WTC11 (cell line): ENCODE data around the gene SERP2.

Experiments used
- CREB1 ChIP-seq: sonication (generic); formaldehyde crosslinking; IDR thresholded peaks from 2 replicates; pipeline ENCODE4 v1.8.0; 2023; ENCODE audit warnings: mild to moderate bottlenecking, missing genetic modification reagents
- CREM ChIP-seq: sonication (generic); formaldehyde crosslinking; IDR thresholded peaks from 2 replicates; pipeline ENCODE4 v1.8.1; 2022; ENCODE audit warnings: mild to moderate bottlenecking, missing genetic modification reagents, moderate library complexity
- CTCF ChIP-seq: fragments of 200-600 bp; IDR thresholded peaks from 2 replicates; pipeline ENCODE4 v1.8.0; 2022; ENCODE audit warnings: antibody characterized with exemption
- JAZF1 ChIP-seq: fragments of 250-450 bp; sonication (Bioruptor Pico); IDR thresholded peaks from 2 replicates; pipeline ENCODE4 v1.9.0; 2021; ENCODE audit warnings: moderate library complexity, mild to moderate bottlenecking, inconsistent platforms
- SP1 ChIP-seq: sonication (generic); formaldehyde crosslinking; conservative IDR thresholded peaks from 2 replicates; pipeline ENCODE4 v1.8.1; 2022; ENCODE audit warnings: missing genetic modification reagents
- TCF7 ChIP-seq: sonication (generic); formaldehyde crosslinking; IDR thresholded peaks from 2 replicates; pipeline ENCODE4 v1.8.0; 2022; ENCODE audit warnings: mild to moderate bottlenecking, low read depth, missing genetic modification reagents, moderate library complexity
- TEAD4 ChIP-seq: sonication (generic); formaldehyde crosslinking; IDR thresholded peaks from 2 replicates; pipeline ENCODE4 v1.8.0; 2022; ENCODE audit warnings: mild to moderate bottlenecking, missing genetic modification reagents
- USF2 ChIP-seq: sonication (generic); formaldehyde crosslinking; IDR thresholded peaks from 2 replicates; pipeline ENCODE4 v1.8.1; 2023; ENCODE audit warnings: mild to moderate bottlenecking, missing genetic modification reagents, moderate library complexity
- ZNF416 ChIP-seq: fragments of 250-450 bp; sonication (Bioruptor Pico); IDR thresholded peaks from 2 replicates; pipeline ENCODE4 v1.9.0; 2021; ENCODE audit warnings: mild to moderate bottlenecking, inconsistent platforms
- TF ChIP-seq, protein P1 (sequence below): sonication (generic); formaldehyde crosslinking; IDR thresholded peaks from 2 replicates; pipeline ENCODE4 v1.8.1; 2023; ENCODE audit warnings: mild to moderate bottlenecking, missing genetic modification reagents

- TF ChIP-seq USF2 (CRISPR knock-in tag) (no peak), SP1 (CRISPR knock-in tag) (no peak), CTCF (no peak), TEAD4 (no peak), ZNF416 (no peak), TCF7 (CRISPR knock-in tag) (no peak), JAZF1 (CRISPR knock-in tag) (no peak), CREM (CRISPR knock-in tag) (no peak), CREB1 (CRISPR knock-in tag) (no peak)
- TF ChIP-seq, protein P1, sequence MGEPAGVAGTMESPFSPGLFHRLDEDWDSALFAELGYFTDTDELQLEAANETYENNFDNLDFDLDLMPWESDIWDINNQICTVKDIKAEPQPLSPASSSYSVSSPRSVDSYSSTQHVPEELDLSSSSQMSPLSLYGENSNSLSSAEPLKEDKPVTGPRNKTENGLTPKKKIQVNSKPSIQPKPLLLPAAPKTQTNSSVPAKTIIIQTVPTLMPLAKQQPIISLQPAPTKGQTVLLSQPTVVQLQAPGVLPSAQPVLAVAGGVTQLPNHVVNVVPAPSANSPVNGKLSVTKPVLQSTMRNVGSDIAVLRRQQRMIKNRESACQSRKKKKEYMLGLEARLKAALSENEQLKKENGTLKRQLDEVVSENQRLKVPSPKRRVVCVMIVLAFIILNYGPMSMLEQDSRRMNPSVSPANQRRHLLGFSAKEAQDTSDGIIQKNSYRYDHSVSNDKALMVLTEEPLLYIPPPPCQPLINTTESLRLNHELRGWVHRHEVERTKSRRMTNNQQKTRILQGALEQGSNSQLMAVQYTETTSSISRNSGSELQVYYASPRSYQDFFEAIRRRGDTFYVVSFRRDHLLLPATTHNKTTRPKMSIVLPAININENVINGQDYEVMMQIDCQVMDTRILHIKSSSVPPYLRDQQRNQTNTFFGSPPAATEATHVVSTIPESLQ (CRISPR knock-in tag): no peak
Observed at GRCh38 chr13:44388427-44389059, 14.9 kb downstream of the SERP2 start.
